ENCODE results near the gene PIBF1.
"Not testable (repeated sequence)": the region's sequence is repeated elsewhere in the genome, so short reads cannot be mapped to it uniquely, and the experiment has no call there.

PIBF1 gene

GRCh38 chr13:72986197-72986596 lies 204.3 kb downstream of the PIBF1 start:
- no peak for DNase-seq (ENCODE audit: extremely low spot score, insufficient read length, low read depth)
- FAIRE-seq = no peak

DNA sequence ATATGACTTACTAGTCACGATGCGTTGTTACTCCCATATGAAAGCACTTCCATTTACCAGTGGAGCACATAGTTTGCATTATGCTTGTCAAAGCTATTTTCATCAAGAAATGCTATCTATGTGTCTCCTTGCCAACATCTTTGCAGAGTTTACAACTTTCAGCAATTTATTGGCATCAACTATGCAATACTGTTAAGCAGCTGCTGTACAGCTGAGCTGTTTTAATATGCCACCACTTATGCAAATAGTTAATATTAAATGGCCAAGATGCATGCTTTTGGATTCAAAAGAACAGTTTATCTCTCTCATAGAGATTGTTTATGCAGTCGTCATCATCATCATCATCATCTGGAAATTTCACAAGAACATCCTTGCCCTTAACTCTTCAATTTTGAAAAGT lies 209.0 kb downstream of the PIBF1 start:
- DNase-seq (ENCODE audit: extremely low spot score, insufficient read length, low read depth) (no peak), FAIRE-seq (no peak)

DNA sequence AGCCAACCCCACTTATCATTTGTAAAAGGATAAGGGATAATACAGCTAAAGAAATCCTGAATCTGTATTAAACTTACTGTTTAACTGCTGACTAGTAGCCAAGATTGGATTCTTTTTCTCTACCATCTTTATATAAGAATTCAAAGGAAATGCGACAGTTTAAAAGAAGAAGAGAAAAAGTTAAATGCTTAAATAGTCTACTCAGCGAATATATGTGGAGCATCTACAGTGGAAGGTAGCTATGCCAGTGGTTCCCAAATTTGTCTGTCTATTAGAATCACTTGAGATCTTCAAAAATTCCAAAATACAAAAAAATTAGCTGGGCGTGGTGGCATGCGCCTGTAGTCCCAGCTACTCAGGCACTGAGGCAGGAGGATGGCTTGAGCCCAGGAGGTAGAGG lies 216.1 kb downstream of the PIBF1 start:
- FAIRE-seq = no peak
- no peak for DNase-seq (ENCODE audit: extremely low spot score, insufficient read length, low read depth)

DNA sequence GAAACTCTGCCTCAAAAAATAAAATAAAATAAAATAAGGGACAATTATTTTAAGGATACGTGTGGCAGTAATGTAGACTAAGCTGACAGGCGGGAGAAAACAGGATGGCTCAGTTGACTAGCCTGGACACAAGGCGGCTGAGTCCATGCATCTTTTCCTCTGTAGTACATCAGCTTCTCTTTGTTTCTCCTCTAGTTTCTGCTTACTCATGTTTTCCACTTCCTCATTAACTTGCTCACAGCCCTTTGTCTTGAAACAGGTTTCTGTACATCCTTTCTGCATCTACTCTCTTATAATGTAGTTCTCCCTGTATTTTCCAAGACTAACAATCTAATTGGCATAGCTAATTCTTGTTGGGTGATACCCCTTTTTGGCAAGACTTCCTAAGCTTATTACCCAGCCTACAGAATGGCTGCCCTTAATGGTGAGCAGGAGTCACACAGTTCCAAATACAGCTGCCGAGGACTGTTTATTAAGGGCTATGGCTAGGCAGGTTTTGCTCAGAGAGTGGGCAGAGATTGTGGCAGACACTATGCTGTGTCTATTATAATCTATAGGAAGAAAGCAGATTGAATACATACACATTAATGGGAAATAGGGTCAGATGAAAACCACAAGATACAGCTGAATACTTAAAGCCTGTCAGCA lies 218.2 kb downstream of the PIBF1 start:
- peak; percentile 18 for FAIRE-seq
- no peak for DNase-seq (ENCODE audit: extremely low spot score, insufficient read length, low read depth)

DNA sequence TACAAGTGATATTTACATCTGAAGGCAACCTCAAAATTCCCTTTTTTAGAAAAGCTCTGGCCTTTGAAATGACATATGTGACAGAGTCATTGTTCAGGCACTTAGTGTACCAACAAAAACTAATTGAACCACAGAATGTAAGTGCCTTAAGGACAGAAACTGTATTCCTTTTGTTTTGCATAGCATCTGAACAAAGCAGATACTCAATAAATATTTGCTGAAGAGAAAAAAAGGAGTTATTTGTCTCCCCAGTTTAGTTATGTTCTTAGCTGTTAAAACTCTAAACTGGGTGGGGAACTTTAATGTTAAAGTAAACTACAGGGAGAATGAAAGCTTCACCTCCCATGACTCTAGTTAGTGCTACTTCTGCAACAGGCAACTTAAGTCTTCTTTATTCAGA lies 220.0 kb downstream of the PIBF1 start:
- FAIRE-seq (no peak), DNase-seq (ENCODE audit: extremely low spot score, insufficient read length, low read depth) (no peak)

- DNase-seq (ENCODE audit: extremely low spot score, insufficient read length, low read depth) (no peak), FAIRE-seq (no peak)
These were observed 229.8 kb downstream of the PIBF1 start for GRCh38 chr13:73011751-73012150.

DNA sequence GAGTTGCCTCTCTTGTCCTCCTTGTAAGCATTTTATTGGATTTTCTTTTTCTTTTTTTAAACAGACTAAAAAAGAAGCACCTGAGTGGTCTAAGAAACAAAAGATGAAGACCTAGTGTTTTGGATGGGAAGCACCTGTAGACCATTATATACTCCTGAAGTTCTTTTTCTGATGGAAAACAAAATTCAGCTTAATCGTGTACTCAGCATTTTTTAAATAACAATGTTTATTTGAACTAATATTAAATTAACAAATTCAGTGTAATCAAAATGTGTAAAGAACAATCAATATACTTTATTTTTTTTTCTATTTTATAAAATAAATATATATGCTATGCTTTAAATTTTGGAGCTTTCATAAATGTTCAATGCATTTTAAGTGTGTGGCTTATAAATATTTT lies 233.9 kb downstream of the PIBF1 start:
- FAIRE-seq (no peak), DNase-seq (ENCODE audit: extremely low spot score, insufficient read length, low read depth) (no peak)

DNA sequence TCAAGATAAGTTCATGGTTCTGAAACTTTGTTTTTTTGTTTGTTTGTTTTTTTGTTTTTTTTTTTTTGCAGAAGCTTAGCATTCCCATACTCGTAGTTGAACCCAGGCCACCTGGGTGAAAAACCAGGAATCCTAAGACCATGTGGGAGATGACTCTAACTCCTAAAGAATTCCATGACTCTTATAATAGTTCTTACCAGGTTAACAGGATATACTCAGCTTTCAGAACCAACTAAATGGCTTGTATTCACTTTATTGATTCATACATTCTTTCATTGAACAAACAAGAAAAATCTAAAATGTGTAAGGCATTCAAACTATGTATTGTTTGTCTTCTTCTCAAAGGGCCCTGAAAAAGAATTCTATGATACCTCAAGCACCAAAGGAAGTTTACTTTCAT lies 236.4 kb downstream of the PIBF1 start:
- DNase-seq (ENCODE audit: extremely low spot score, insufficient read length, low read depth) (no peak), FAIRE-seq (no peak)

DNA sequence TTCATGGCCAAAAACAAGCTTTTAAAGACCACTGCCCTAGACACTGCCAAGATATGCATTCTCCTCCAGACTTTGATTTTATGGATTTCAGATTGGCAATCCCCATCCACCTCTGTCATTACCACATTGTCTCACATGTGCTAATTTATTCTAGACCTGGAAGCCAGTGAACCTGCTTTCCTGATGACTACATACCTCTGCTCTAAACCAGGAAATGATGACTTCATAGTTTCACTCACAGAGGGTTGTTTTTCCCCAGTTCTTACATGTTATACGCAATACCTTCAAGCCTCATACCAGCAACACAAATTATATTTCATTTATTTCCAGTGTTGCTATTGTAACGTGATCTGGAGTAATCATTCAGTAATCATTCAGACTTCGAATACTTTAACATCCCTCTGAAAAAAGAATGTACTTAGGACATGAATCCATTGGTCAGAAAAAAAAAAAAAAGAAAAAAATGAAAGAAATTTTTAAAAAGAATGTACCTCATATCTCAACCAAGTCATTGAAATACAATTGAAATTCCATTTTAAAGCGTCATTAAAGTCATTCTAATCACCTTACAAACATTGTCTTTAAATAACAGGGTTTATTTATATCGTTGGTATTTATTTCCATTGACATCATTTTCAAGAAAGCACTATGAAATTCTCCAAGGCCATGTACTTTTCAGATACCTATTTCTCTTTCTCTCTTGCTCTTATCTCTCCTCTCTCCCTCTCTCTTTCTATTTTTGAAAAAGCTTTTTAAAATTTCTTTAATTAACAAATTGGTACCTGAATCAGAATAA lies 243.5 kb downstream of the PIBF1 start:
- FAIRE-seq (no peak), DNase-seq (ENCODE audit: extremely low spot score, insufficient read length, low read depth) (no peak)

- DNase-seq (ENCODE audit: extremely low spot score, insufficient read length, low read depth) (no peak), FAIRE-seq (no peak)
These were observed 253.0 kb downstream of the PIBF1 start for GRCh38 chr13:73034901-73035300.

DNA sequence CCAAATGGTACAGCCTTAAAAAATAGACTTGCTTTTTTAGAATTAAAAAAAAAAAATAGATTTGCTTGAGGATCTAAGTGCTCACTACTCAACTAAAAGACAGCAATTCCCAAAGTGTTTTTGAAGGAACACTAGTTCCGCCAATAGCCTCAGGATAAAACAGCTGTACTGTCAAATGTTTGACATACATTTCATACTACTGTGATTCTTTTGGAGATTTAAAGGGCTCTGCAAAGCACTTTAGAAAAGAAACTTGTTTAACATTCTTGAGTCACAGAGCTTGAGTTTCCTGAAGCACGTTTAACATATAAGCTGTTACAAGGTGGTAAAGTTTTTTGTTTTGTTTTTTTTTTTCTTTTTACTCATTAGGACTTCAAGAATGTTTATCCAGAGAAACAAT lies 253.7 kb downstream of the PIBF1 start:
- DNase-seq (ENCODE audit: extremely low spot score, insufficient read length, low read depth) (no peak), FAIRE-seq (no peak)

GRCh38 chr13:73036566-73036965 lies 254.6 kb downstream of the PIBF1 start:
- FAIRE-seq = no peak
- no peak for DNase-seq (ENCODE audit: extremely low spot score, insufficient read length, low read depth)

DNA sequence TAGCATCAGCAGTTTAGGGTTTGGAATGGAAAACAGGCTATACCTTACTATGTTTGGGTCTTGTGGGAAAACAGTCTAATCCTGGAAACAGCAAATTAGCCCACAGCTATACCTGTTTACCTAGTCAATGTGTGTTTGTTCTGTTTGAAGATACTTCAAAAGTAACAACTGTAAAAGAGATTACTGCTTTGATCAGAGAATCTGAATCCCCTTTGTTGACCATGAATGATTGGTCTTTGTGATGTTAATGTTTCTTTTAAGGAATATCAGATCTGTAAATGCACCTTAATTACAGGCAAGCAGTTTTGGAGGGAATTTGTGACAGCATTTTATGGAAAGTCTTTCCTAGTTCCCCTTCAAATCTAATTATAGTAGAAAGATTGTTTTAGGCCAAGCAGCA lies 256.1 kb downstream of the PIBF1 start:
- DNase-seq (ENCODE audit: extremely low spot score, insufficient read length, low read depth) = no peak
- peak; percentile 18 for FAIRE-seq

DNA sequence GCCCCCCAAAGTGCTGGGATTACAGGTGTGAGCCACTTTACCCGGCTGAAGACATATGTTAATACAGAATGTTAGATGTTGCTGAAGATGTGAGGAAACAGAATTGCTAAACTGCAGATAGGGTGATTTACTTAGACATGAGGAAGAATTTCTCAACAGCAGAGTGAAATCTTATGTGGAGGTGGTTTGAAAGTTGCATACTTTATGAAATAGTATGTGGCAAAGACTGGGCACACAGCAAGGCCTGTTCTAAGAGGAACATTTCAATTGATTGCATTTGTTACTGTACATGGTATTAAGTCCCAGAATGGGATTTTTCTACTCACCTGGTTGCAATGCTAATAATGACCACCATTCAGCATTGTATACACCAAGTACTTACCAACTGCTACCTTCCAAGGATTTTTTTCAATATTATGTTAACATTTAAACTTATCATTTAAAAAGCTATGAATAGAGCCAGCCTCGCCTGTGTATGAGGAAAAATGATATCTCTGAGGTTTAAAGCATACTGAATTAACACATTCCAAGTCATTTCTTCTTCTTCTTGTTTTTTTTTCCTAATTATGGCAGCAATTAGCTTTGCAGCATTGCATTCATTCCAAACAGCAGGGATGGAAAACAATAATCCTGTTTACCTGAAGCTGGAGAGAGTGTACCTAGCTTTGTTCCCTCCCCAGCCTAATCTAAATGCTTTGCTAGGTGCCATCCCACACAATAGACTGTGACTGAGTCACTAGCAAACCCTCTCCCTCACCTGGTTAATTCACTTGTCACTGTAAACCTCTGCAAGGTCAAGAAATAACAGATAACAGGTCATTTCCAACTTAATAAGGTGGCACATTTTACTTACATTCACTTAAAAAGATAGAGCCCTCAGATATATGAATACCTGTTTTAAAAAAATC lies 257.5 kb downstream of the PIBF1 start:
- no peak for DNase-seq (ENCODE audit: extremely low spot score, insufficient read length, low read depth)
- no peak for FAIRE-seq

- FAIRE-seq (no peak), DNase-seq (ENCODE audit: extremely low spot score, insufficient read length, low read depth) (no peak)
These were observed 258.6 kb downstream of the PIBF1 start for GRCh38 chr13:73040484-73040883.

DNA sequence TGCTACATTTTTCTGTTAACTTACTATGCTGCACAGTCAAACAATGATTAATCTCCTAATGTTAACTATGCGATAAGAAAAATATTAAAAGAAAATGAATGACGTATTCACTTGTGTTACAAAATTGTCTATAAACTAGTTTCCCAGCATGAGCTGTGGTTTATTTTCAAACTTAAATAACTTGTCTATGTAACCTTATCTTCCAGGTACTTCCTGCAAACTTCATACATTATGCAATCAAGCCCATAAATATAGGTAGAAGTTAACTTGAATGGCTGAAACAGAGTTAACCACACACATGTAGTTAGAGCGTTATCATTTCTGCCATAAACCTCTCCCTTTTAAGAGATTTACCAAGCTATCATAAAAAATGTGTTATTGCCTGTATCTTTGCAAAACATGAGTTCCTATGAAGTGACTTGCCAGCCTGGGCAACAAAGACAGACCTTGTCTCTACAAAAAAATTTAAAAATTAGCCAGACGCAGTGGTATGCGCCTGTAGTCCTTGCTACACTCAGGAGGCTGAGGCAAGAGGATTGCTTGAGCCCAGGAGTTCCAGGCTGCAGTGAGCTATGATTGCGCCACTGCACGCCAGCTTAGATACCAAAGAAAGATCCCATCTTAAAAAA lies 259.1 kb downstream of the PIBF1 start:
- FAIRE-seq = no peak
- DNase-seq (ENCODE audit: extremely low spot score, insufficient read length, low read depth) = no peak

- FAIRE-seq (no peak), DNase-seq (ENCODE audit: extremely low spot score, insufficient read length, low read depth) (no peak)
These were observed 263.1 kb downstream of the PIBF1 start for GRCh38 chr13:73045031-73045430.

DNA sequence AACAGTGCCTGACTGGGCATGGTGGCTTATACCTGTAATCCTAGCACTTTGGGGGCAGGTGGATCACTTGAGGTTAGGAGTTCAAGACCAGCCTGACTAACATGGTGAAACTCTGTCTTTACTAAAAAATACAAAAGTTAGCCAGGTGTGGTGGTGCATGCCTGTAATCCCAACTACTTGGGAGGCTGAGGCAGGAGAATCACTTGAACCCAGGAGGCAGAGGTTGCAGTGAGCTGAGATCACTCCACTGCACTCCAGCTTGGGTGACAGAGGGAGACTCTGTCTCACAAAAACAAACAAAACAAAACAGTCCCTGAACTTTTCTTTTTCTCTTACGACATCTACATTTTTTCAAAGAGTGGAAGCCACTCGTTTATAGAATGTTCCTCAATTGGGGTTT lies 266.7 kb downstream of the PIBF1 start:
- FAIRE-seq; DNase-seq (ENCODE audit: extremely low spot score, insufficient read length, low read depth): not testable (repeated sequence)

GRCh38 chr13:73054712-73055111 lies 272.8 kb downstream of the PIBF1 start:
- DNase-seq (ENCODE audit: extremely low spot score, insufficient read length, low read depth) (no peak), FAIRE-seq (no peak)

DNA sequence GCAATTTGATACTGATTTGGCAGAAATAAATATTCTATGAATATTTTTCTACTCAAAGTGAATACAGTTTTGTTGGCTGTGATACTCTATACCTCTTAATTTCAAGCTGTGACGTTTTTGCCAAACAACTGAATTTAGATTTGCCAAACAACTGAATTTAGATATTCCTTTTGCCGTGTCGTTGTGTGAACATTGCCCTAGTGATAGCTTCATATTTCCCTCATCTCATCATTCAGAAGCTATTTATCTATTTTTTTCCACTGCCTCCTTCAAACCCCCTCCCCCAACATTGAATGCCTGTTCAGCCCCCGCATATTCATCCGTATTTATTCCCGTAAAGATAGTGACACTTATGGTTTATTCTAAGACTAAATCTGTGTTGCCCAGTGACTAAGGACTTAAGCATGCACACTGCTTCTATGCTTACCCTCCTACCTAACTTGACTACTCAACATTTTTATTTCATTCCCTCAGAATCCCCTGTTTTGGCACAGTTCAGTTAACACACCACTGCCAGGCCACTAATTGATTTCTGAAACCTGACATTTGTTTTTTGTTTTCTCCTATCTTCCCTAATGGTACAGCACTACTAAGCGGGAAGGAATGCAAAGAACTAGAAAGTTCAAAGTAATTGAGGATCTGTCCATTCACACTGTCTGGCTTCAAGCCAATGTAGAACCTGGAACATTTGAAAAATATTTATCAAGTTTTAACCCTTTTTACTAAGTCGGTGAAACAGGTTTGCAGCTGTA lies 274.1 kb downstream of the PIBF1 start:
- no peak for FAIRE-seq
- no peak for DNase-seq (ENCODE audit: extremely low spot score, insufficient read length, low read depth)
